HG03039 (cell line): Measurements from ENCODE around the gene PLPP3.

Experiments
- ATAC-seq: cut with Tn5 transposase; IDR thresholded peaks from one replicate; pipeline ENCODE4 v1.9.1; 2021; ENCODE audit warnings: mild to moderate bottlenecking, moderate library complexity; ENCODE audit not compliant: unreplicated experiment

PLPP3 gene

GRCh38 chr1:56466538-56466937 lies 112.8 kb downstream of the PLPP3 start:
- no peak for ATAC-seq

GRCh38 chr1:56464294-56464693 lies 115.1 kb downstream of the PLPP3 start:
- ATAC-seq: no peak

DNA sequence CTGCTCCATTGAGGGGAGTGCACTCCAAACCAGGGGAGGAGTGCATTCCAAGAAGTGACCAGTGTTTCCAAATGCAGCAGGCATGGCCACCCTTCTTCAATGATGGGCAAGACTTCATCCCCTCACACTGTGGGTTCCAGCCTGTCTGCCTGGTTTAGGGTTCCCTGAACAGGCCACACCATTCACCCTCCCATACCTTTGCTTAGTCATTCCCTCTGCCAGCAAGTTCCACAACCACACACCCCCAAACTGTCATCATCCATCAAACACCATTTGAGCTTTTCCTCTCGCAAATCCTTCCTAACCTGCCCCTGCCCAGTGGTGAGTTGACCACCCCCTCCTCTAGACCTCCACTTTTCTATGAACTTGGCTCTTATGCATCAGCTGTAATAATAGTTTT lies 116.0 kb downstream of the PLPP3 start:
- no peak for ATAC-seq

DNA sequence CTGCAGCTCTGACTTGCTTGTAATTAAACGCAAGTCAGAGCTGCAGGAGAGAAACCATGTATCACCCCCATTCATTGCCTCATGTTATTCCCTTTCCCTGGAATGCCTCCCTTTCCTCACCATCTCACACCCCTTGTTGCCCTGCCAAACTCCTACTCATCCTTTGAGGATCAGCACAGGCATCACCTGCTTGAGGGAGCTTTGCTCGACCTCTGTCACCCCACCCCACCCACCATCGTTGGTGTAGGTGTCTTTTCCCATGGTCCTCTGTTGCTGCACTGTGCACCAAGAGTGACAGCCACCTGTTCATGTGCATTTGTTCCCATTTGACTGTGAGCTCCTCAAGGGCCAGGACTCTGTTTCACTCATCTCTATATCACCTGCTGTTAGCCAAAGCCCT lies 117.2 kb downstream of the PLPP3 start:
- no peak for ATAC-seq

DNA sequence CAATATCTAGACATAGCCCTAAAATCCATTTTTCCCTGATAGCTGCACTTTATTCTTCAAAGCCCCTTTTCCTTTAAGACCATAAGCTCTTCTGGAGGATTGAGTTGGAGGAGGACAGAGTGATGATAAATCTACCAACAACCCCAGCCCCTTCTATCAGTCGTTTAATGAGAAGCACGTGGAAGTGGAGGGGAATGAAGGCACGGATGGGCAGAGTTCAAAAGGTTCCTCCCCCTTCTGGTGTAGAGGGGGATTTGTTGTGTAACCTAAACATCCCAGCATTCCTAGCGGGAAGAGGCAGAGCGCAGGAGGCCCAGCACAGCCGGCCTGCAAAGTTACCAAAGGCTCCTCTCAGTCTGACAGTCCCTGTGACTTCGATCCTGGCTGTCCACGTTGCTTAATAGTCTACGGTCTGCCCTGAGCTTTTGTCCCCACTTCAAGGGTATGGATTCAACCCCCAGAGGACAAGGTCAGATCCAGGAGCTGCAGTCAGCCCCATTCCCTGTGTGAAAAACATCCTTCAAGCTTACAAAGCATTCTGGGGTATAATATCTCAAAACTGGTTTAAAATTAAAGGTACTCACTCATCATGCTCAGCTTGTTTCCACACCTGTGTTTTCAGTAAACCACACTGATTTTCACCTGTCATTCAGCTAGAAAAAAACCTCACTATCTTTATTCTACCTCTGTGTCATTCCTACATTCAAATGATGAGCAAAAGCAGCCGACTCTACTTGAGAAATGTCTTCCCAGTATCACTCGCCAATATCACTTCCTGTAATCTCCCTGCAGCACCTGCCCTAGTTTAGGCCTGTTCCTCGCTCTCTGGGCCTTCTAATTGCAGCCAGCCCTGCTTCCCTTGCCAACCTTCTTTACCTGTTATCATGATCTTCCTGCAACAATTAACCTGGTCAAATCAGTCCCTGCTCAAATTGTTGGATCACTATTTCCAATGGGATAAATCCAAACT lies 117.9 kb downstream of the PLPP3 start:
- ATAC-seq: no peak

- ATAC-seq: no peak
Measured at GRCh38 chr1:56459260-56459659, 120.1 kb downstream of the PLPP3 start.

GRCh38 chr1:56457756-56458375 lies 121.5 kb downstream of the PLPP3 start:
- no peak for ATAC-seq

DNA sequence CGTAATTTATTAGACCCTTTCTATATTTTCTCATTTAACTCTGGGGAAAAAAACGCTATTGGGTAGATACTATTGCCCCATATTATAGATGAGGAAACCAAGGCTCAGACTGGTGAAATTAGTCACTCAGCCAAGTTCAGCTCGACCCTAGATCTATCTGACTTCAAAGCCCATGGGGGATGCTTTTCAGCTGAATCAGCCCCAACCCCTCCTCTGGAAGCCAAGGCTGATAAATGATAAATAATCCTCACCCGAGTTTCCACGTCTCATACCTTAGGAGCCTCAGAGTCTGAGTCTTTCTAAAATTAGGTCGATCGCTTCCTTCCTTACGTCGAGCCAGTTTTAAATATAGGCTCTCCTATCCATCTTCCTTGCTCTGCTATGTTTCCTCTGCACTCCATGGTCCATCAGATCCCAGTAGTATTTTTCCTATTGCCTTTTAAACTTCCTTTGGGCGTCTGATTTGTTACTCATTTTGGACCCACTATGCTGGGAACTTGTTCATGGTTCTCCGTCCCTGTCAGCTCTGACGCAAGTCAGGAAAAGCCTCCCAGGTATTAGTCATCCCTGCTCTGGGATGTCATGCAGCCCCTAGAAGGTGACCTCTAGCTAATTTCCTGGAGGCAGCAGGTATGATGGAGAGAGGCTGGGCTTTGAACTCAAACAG lies 122.8 kb downstream of the PLPP3 start:
- no peak for ATAC-seq

DNA sequence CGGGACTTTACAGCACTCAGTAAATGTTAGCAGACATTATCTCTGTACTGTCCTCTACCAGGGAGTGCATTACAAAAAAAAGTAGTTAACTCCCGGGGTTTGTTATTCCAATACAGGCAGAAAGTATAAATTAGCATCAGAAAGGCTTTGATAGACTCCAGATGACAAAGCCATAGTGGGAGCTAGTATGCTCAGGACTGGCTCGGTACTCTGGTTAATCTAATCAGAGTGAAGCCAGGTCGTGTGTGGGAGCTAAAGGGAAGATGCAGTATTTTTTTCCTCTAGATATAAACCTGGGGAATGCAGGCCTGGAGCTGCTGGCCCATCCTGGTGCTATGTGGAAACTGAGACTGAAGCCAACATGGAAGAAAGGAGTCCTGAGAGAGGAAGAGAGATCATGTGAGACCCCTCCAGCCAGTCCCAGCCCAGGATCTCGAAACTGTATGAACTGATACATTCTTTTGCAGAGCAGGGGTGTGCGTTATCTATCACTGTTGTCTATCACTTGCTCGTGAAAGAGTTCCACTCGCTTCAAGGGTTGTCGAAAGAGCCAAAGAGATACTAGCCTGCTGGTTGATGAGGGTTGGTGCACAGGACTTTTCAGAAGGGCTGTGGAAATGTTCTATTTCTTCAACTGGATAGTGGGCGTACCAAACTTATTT lies 125.8 kb downstream of the PLPP3 start:
- ATAC-seq: no peak

DNA sequence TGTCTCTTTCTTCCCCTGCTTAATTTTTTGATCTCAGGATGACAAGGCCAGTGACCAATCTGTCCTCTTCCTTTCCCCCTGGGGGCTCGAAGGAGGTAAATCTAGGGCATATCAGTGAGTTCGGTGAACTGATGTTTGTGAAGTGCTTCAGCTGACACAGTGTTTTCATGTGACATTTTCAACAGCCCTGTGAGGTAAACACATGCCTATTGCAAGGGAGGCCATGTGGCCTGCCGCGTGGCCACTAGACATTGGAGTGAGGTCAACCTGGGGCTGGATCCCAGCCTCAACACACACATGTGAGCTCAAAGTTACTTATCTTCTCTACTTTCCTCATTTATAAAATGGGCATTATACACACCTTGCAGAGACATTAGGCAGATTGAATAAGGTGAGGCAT lies 126.3 kb downstream of the PLPP3 start:
- ATAC-seq: no peak

- no peak for ATAC-seq
Measured at GRCh38 chr1:56452027-56453011, 127.0 kb downstream of the PLPP3 start.

- ATAC-seq: no peak
Measured at GRCh38 chr1:56451491-56451890, 127.9 kb downstream of the PLPP3 start.

DNA sequence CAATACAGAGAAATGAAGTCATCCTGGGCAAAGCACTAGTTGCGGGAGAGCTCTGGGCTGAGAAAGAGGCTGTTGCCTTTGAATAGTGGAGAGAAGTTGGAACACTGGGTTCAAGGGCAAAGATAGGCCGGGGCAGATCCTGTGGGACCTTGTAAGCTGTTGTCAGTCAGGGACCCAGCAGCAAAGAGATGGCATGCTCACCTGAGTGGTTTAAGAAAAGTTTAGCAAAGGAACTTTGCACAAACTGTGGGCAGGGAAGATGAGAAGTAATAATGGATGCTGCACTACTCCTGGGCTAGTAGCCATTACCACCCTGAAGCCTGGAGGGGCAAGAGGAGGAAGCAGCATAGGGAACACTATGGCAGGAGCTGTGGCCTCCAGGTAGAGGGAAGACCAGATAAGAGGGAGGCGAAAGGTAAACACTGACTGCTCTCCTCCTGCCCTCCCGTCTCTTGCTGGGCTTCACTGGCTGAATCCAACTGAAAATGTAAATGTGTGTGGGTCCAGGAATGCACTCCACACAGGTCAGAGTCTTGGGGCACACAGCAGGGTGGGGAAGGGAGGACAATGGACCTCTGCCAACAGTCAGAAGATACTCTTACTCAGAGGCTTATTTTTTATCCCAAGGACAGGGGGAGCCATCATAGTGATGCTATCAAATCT lies 129.2 kb downstream of the PLPP3 start:
- ATAC-seq: no peak

- no peak for ATAC-seq
Measured at GRCh38 chr1:56448529-56449300, 130.6 kb downstream of the PLPP3 start.

GRCh38 chr1:56447823-56448222 lies 131.5 kb downstream of the PLPP3 start:
- ATAC-seq: no peak

GRCh38 chr1:56446531-56447098 lies 132.7 kb downstream of the PLPP3 start:
- ATAC-seq: no peak

GRCh38 chr1:56444960-56445646 lies 134.3 kb downstream of the PLPP3 start:
- no peak for ATAC-seq
